Liver (tissue), 9 donors: ENCODE data around the gene HOXB4. TPM values are rescaled to one million over a fixed set of nuclear protein-coding genes. Genes with fewer than 3 reads are reported as not detected.
A peak's percentile ranks its signal among the peaks of the same experiment; 100 is the strongest.

ENCODE experiments used
- DNase-seq: peaks from one replicate; pipeline ENCODE4 v3.0.0-alpha.2; 2017; ENCODE audit warnings: low spot score
- H3K27ac ChIP-seq, 2 donors: one replicate each; pipeline ENCODE4 v1.7.0; 2013; ENCODE audit warnings: inconsistent platforms in 2 of 2, low read length in 2 of 2, control low read depth in 1 of 2, low read depth in 1 of 2, mild to moderate bottlenecking in 1 of 2
- H3K27me3 ChIP-seq, 4 donors: one replicate each; pipeline versions ENCODE4 v1.6.1 to v1.7.0; 2013; ENCODE audit warnings: low read length in 3 of 4, inconsistent platforms in 1 of 4, mild to moderate bottlenecking in 1 of 4, moderate library complexity in 1 of 4; ENCODE audit not compliant: control insufficient read depth in 4 of 4, insufficient read depth in 4 of 4
- H3K36me3 ChIP-seq, 4 donors: one replicate each; pipeline versions ENCODE4 v1.6.1 to v1.7.0; 2013; ENCODE audit warnings: low read length in 3 of 4, mild to moderate bottlenecking in 3 of 4, low read depth in 1 of 4, moderate library complexity in 1 of 4; ENCODE audit not compliant: control insufficient read depth in 4 of 4, insufficient read depth in 3 of 4
- H3K4me1 ChIP-seq, 4 donors: one replicate each; pipeline versions ENCODE4 v1.6.1 to v1.7.0; 2013; ENCODE audit warnings: low read length in 3 of 4, mild to moderate bottlenecking in 3 of 4, moderate library complexity in 1 of 4; ENCODE audit not compliant: control insufficient read depth in 4 of 4, insufficient read depth in 4 of 4
- H3K4me3 ChIP-seq, 3 donors: one replicate each; pipeline versions ENCODE4 v1.6.1 to v1.7.0; 2013; ENCODE audit warnings: low read length in 3 of 3, control low read depth in 1 of 3, low read depth in 1 of 3, mild to moderate bottlenecking in 1 of 3
- H3K9ac ChIP-seq, 2 donors: one replicate each; pipeline ENCODE4 v1.7.0; 2013; ENCODE audit warnings: low read length in 2 of 2, mild to moderate bottlenecking in 2 of 2, moderate library complexity in 2 of 2, control low read depth in 1 of 2, low read depth in 1 of 2
- H3K9me3 ChIP-seq, 4 donors: one replicate each; pipeline versions ENCODE4 v1.6.1 to v1.7.0; 2013; ENCODE audit warnings: low read length in 3 of 4; ENCODE audit not compliant: control insufficient read depth in 4 of 4
- EGR1 ChIP-seq, 2 donors: IDR thresholded peaks; 2 replicates each; pipeline ENCODE4 v1.6.1; 2016 to 2018; ENCODE audit warnings: antibody characterized with exemption in 2 of 2, low read depth in 2 of 2
- FOXA1 ChIP-seq: IDR thresholded peaks from 2 replicates; pipeline ENCODE4 v1.6.1; 2016; ENCODE audit warnings: antibody characterized with exemption
- GABPA ChIP-seq, 2 donors: IDR thresholded peaks in 1 of 2; conservative IDR thresholded peaks in 1 of 2; 2 replicates each; pipeline ENCODE4 v1.6.1; 2016; ENCODE audit warnings: antibody characterized with exemption in 2 of 2, mild to moderate bottlenecking in 1 of 2, moderate library complexity in 1 of 2
- HNF4A ChIP-seq, 2 donors: conservative IDR thresholded peaks; 2 replicates each; pipeline ENCODE4 v1.6.1; 2016; ENCODE audit warnings: antibody characterized with exemption in 2 of 2, mild to moderate bottlenecking in 2 of 2
- JUND ChIP-seq, 2 donors: IDR thresholded peaks; 2 replicates each; pipeline ENCODE4 v1.6.1; 2016; ENCODE audit warnings: antibody characterized with exemption in 2 of 2
- NR2F2 ChIP-seq: IDR thresholded peaks from 2 replicates; pipeline ENCODE4 v1.6.1; 2016; ENCODE audit warnings: antibody characterized with exemption
- RAD21 ChIP-seq, 2 donors: IDR thresholded peaks; 2 replicates each; pipeline ENCODE4 v1.6.1; 2016; ENCODE audit warnings: antibody characterized with exemption in 2 of 2, mild to moderate bottlenecking in 2 of 2
- TAF1 ChIP-seq: conservative IDR thresholded peaks from 2 replicates; pipeline ENCODE4 v1.6.1; 2016; ENCODE audit warnings: antibody characterized with exemption, mild to moderate bottlenecking
- YY1 ChIP-seq: IDR thresholded peaks from 2 replicates; pipeline ENCODE4 v1.6.1; 2016; ENCODE audit warnings: antibody characterized with exemption, mild to moderate bottlenecking
- WGBS: extraction: QIAGEN DNeasy Blood & Tissue Kit; methylation state at CpG from one replicate; pipeline ENCODE4 v1.1.7; 2013; 5-methylcytosine and 5-hydroxymethylcytosine counted together
- polyA plus RNA-seq, 2 donors: library from polyadenylated mRNA; stranded (reverse) in 1 of 2; unstranded in 1 of 2; fragments of 200-250 nt in 1 of 2; fragments of >200 nt in 1 of 2; fragmentation: Nextera tagmentation in 1 of 2; extraction: Ambion mirVana in 1 of 2; gene quantifications; one replicate each; pipeline versions ENCODE4 v1.2.1 to v1.2.3, GENCODE V29; 2013 to 2015
- total RNA-seq, 2 donors: library from RNA; depleted of rRNA; stranded (reverse); fragments of >200 nt; gene quantifications; one replicate each; pipeline ENCODE4 v1.2.3, GENCODE V29; 2014
- TF ChIP-seq, protein P1 (sequence below): fragments of 150-350 bp; IDR thresholded peaks from 2 replicates; pipeline ENCODE4 v1.5.1; 2017; ENCODE audit warnings: improper control_type of control experiment, low read depth, low read length; ENCODE audit not compliant: missing input control
- TF ChIP-seq, protein P2 (sequence below): IDR thresholded peaks from 2 replicates; pipeline ENCODE4 v1.6.1; 2016; ENCODE audit warnings: antibody characterized with exemption, mild to moderate bottlenecking
- TF ChIP-seq, protein P3 (sequence below): IDR thresholded peaks from 2 replicates; pipeline ENCODE4 v1.6.1; 2016; ENCODE audit warnings: antibody characterized with exemption
- TF ChIP-seq, protein P4 (sequence below): IDR thresholded peaks from 2 replicates; pipeline ENCODE4 v1.6.1; 2016; ENCODE audit warnings: antibody characterized with exemption
- donor health status: healthy.
- donor health status: healthy.
- donor health status: healthy.
- donor health status: healthy.
- donor health status: healthy.

Gene HOXB4
- total RNA-seq (under 1 TPM; 0.65 to 0.75 TPM), polyA plus RNA-seq (under 1 TPM; 0.19 to 0.35 TPM)

DNA sequence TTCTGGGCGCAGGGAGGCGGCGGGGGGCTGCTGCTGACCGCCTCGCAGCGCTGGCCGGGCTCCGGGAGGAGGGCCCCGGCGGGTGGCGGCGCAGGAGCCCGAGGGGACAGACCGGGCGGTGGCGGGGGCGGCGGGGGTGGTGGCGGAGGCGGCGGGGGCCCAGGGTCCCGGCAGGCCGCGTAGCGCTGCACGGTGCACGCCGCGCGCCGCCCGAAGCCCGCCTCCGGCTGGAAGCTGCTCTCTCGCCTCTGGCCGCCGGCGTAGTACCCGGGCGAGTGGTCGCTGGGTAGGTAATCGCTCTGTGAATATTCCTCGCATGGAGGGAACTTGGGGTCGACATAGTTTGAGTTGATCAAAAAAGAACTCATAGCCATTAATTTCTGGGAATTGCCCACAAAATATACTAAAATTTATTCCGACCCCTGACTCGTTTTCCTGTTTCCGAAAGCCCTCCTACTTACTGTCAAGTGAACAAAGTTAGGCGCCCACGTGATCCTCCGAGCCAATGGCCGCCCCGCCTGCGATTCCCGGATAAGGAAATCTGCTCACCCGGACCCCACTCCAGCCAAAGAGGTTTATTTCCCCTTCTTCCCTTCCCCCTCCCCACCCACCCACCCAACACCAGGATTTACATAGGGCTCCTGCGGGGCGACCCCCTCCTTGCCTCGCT lies at the start of gene HOXB4:
Gene HOXB4 (minus strand): TSS at position 405 of the 670 bp plus-strand sequence. CDS start 31 bp downstream, at position 374.
- H3K27me3 ChIP-seq: peaks cover 0 to 21% (median 3%) of the 10 kb centered on the region in 4 donors
- H3K9me3 ChIP-seq: no peaks in the 10 kb centered on the region
- H3K27ac ChIP-seq: peak within 1 kb of the TSS; percentile 65 to 72
- 4% methylated on average over 58 of the region's 58 CpGs for WGBS
- H3K4me1 ChIP-seq: peaks cover 0 to 6% (median 3%) of the 10 kb centered on the region in 4 donors
- peak within 1 kb of the TSS in 1 of 2 donors; percentile 53 for H3K9ac ChIP-seq
- peak; percentile 53 for DNase-seq
- H3K36me3 ChIP-seq: no peaks in the 10 kb centered on the region
- TF ChIP-seq, protein P1, sequence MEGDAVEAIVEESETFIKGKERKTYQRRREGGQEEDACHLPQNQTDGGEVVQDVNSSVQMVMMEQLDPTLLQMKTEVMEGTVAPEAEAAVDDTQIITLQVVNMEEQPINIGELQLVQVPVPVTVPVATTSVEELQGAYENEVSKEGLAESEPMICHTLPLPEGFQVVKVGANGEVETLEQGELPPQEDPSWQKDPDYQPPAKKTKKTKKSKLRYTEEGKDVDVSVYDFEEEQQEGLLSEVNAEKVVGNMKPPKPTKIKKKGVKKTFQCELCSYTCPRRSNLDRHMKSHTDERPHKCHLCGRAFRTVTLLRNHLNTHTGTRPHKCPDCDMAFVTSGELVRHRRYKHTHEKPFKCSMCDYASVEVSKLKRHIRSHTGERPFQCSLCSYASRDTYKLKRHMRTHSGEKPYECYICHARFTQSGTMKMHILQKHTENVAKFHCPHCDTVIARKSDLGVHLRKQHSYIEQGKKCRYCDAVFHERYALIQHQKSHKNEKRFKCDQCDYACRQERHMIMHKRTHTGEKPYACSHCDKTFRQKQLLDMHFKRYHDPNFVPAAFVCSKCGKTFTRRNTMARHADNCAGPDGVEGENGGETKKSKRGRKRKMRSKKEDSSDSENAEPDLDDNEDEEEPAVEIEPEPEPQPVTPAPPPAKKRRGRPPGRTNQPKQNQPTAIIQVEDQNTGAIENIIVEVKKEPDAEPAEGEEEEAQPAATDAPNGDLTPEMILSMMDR: no peak
- TF ChIP-seq NR2F2 (no peak), JUND (IDR thresholded peaks at IDR 0.05) (no peak), HNF4A (conservative IDR thresholded peaks at IDR 0.05) (no peak), TAF1 (no peak), FOXA1 (no peak), GABPA (IDR thresholded peaks at IDR 0.05 in 1 of 2, conservative IDR thresholded peaks at IDR 0.05 in 1 of 2) (no peak), RAD21 (IDR thresholded peaks at IDR 0.05) (no peak)
- TF ChIP-seq, protein P2, sequence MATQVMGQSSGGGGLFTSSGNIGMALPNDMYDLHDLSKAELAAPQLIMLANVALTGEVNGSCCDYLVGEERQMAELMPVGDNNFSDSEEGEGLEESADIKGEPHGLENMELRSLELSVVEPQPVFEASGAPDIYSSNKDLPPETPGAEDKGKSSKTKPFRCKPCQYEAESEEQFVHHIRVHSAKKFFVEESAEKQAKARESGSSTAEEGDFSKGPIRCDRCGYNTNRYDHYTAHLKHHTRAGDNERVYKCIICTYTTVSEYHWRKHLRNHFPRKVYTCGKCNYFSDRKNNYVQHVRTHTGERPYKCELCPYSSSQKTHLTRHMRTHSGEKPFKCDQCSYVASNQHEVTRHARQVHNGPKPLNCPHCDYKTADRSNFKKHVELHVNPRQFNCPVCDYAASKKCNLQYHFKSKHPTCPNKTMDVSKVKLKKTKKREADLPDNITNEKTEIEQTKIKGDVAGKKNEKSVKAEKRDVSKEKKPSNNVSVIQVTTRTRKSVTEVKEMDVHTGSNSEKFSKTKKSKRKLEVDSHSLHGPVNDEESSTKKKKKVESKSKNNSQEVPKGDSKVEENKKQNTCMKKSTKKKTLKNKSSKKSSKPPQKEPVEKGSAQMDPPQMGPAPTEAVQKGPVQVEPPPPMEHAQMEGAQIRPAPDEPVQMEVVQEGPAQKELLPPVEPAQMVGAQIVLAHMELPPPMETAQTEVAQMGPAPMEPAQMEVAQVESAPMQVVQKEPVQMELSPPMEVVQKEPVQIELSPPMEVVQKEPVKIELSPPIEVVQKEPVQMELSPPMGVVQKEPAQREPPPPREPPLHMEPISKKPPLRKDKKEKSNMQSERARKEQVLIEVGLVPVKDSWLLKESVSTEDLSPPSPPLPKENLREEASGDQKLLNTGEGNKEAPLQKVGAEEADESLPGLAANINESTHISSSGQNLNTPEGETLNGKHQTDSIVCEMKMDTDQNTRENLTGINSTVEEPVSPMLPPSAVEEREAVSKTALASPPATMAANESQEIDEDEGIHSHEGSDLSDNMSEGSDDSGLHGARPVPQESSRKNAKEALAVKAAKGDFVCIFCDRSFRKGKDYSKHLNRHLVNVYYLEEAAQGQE: no peak
- H3K4me3 ChIP-seq: peak within 1 kb of the TSS in 2 of 3 donors; percentile 39 to 46

DNA sequence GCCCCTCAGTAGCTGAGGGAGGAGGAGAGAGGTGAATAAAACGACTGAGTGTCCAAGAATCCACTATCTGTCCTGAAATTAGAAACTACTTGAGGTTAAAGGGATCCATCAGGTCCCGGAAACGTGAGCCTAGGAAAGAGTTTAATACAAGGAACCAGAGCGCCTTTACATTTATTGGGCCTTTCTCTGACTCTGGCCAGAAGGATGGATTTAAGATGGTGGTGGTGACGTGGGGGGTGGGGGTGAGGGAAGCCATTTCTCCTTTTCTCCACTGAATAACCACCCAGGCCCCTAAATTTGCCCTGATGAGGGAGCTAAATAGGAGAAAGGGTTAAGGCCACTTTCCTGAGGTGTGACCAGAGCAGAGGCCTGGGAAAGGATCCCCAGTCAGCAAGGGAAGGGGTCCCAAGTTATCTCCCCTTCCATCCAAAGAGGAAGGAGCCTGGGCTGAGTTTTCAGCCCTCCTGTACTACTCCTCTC lies 49.0 kb upstream of the HOXB4 start:
- Histone ChIP-seq H3K27ac (no peak overlapping the region), H3K9ac (no peak overlapping the region), H3K4me3 (no peak overlapping the region), H3K9me3 (no peaks in the 10 kb centered on the region), H3K27me3 (peaks cover 4 to 54% (median 41%) of the 10 kb centered on the region in 4 donors), H3K36me3 (no peaks in the 10 kb centered on the region), H3K4me1 (peaks cover 7 to 14% (median 13%) of the 10 kb centered on the region in 4 donors)
- no peak for DNase-seq
- TF ChIP-seq FOXA1 (no peak), JUND (IDR thresholded peaks at IDR 0.05) (no peak), RAD21 (IDR thresholded peaks at IDR 0.05) (no peak), NR2F2 (no peak), YY1 (no peak), EGR1 (IDR thresholded peaks at IDR 0.05; ENCODE audit: low read depth in 2 of 2) (no peak)
- TF ChIP-seq, protein P1: no peak
- TF ChIP-seq, protein P3, sequence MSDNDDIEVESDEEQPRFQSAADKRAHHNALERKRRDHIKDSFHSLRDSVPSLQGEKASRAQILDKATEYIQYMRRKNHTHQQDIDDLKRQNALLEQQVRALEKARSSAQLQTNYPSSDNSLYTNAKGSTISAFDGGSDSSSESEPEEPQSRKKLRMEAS: no peak
- TF ChIP-seq, protein P4, sequence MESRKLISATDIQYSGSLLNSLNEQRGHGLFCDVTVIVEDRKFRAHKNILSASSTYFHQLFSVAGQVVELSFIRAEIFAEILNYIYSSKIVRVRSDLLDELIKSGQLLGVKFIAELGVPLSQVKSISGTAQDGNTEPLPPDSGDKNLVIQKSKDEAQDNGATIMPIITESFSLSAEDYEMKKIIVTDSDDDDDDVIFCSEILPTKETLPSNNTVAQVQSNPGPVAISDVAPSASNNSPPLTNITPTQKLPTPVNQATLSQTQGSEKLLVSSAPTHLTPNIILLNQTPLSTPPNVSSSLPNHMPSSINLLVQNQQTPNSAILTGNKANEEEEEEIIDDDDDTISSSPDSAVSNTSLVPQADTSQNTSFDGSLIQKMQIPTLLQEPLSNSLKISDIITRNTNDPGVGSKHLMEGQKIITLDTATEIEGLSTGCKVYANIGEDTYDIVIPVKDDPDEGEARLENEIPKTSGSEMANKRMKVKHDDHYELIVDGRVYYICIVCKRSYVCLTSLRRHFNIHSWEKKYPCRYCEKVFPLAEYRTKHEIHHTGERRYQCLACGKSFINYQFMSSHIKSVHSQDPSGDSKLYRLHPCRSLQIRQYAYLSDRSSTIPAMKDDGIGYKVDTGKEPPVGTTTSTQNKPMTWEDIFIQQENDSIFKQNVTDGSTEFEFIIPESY: no peak
- WGBS: 18% methylated on average over 5 of the region's 5 CpGs
